ENCODE measurements around the gene ERGIC2. TPM values are rescaled to one million over a fixed set of nuclear protein-coding genes. Genes with fewer than 3 reads are reported as not detected.
"Not testable (repeated sequence)": the region's sequence is repeated elsewhere in the genome, so short reads cannot be mapped to it uniquely, and the experiment has no call there.

Gene ERGIC2
- total and polyA plus RNA-seq, 2 donors (not counting 1 experiment from before 2014, with no cell fraction given): 67.9 to 82.5 TPM

GRCh38 chr12:29299633-29300032, 81.3 kb downstream of the ERGIC2 start:
- Histone ChIP-seq H3K4me2 (ENCODE audit: extremely low read depth, insufficient read depth, low read length) (no peak overlapping the region), H3K27me3 (ENCODE audit: control insufficient read depth, insufficient read depth, low read length) (no peaks in the 10 kb centered on the region), H3K27ac (ENCODE audit: insufficient read depth, low read length) (no peak overlapping the region), H3K4me1 (ENCODE audit: control insufficient read depth, extremely low read depth, insufficient read depth, low read length) (no peaks in the 10 kb centered on the region), H2AFZ (ENCODE audit: low read length) (no peak overlapping the region), H4K20me1 (ENCODE audit: control insufficient read depth, extremely low read depth, insufficient read depth, low read length) (no peaks in the 10 kb centered on the region), H3K36me3 (ENCODE audit: control insufficient read depth, insufficient read depth, low read length) (no peaks in the 10 kb centered on the region), H3K9me3 (ENCODE audit: control insufficient read depth, insufficient read depth, low read depth, low read length) (no peaks in the 10 kb centered on the region), H3K79me2 (ENCODE audit: control insufficient read depth, insufficient read depth, low read length) (no peaks in the 10 kb centered on the region), H3K4me3 (replicated peaks in 1 of 4; ENCODE audit: control extremely low read depth in 1 of 4, insufficient read depth in 1 of 4, low read depth in 3 of 4, low read length in 4 of 4) (no peak overlapping the region), H3K9ac (ENCODE audit: insufficient read depth, low read length) (no peak overlapping the region)
- DNase-seq (ENCODE audit: low read depth in 2 of 2): no peak
- TF ChIP-seq CTCF (conservative IDR thresholded peaks at IDR 0.05 in 1 of 2, IDR thresholded peaks at IDR 0.05 in 1 of 2; ENCODE audit: low read depth in 1 of 2, low read length in 2 of 2): no peak
- no peak for TF ChIP-seq EZH2 (IDR thresholded peaks at IDR 0.05; ENCODE audit: low read length, missing control alignments)

GRCh38 chr12:29291226-29291625, 89.7 kb downstream of the ERGIC2 start:
- TF ChIP-seq CTCF (conservative IDR thresholded peaks at IDR 0.05 in 1 of 2, IDR thresholded peaks at IDR 0.05 in 1 of 2; ENCODE audit: low read depth in 1 of 2, low read length in 2 of 2) (no peak), EZH2 (IDR thresholded peaks at IDR 0.05; ENCODE audit: low read length, missing control alignments) (no peak)
- Histone ChIP-seq H3K79me2 (ENCODE audit: control insufficient read depth, insufficient read depth, low read length) (no peaks in the 10 kb centered on the region), H3K4me1 (ENCODE audit: control insufficient read depth, extremely low read depth, insufficient read depth, low read length) (no peaks in the 10 kb centered on the region), H3K36me3 (ENCODE audit: control insufficient read depth, insufficient read depth, low read length) (no peaks in the 10 kb centered on the region), H4K20me1 (ENCODE audit: control insufficient read depth, extremely low read depth, insufficient read depth, low read length) (no peaks in the 10 kb centered on the region), H3K27ac (ENCODE audit: insufficient read depth, low read length) (no peak overlapping the region), H3K27me3 (ENCODE audit: control insufficient read depth, insufficient read depth, low read length) (no peaks in the 10 kb centered on the region), H3K9me3 (ENCODE audit: control insufficient read depth, insufficient read depth, low read depth, low read length) (no peaks in the 10 kb centered on the region), H3K9ac (ENCODE audit: insufficient read depth, low read length) (no peak overlapping the region), H2AFZ (ENCODE audit: low read length) (no peak overlapping the region), H3K4me2 (ENCODE audit: extremely low read depth, insufficient read depth, low read length) (no peak overlapping the region), H3K4me3 (replicated peaks in 1 of 4; ENCODE audit: control extremely low read depth in 1 of 4, insufficient read depth in 1 of 4, low read depth in 3 of 4, low read length in 4 of 4) (no peak overlapping the region)
- DNase-seq (ENCODE audit: low read depth in 2 of 2): no peak

- H3K27ac ChIP-seq (ENCODE audit: insufficient read depth, low read length); H3K27me3 ChIP-seq (ENCODE audit: control insufficient read depth, insufficient read depth, low read length); H3K4me3 ChIP-seq (replicated peaks in 1 of 4; ENCODE audit: control extremely low read depth in 1 of 4, insufficient read depth in 1 of 4, low read depth in 3 of 4, low read length in 4 of 4); H3K4me2 ChIP-seq (ENCODE audit: extremely low read depth, insufficient read depth, low read length); H3K9ac ChIP-seq (ENCODE audit: insufficient read depth, low read length); H3K4me1 ChIP-seq (ENCODE audit: control insufficient read depth, extremely low read depth, insufficient read depth, low read length); DNase-seq (ENCODE audit: low read depth in 2 of 2); H2AFZ ChIP-seq (ENCODE audit: low read length); H4K20me1 ChIP-seq (ENCODE audit: control insufficient read depth, extremely low read depth, insufficient read depth, low read length); H3K79me2 ChIP-seq (ENCODE audit: control insufficient read depth, insufficient read depth, low read length); H3K9me3 ChIP-seq (ENCODE audit: control insufficient read depth, insufficient read depth, low read depth, low read length); H3K36me3 ChIP-seq (ENCODE audit: control insufficient read depth, insufficient read depth, low read length): not testable (repeated sequence)
Observed at GRCh38 chr12:29290475-29290874, 90.5 kb downstream of the ERGIC2 start.
